RWPE1 (cell line): ENCODE results near the gene BRSK2.
A peak's percentile ranks its signal among the peaks of the same experiment; 100 is the strongest.

Experiments used
- CTCF ChIA-PET: fragments of 350-600 bp; sonication (Branson Sonifier 250); formaldehyde crosslinking; extraction: SDS; loops from one replicate; lab custom pipeline; 2021; lab: Yijun Ruan, JAX
- POLR2A ChIA-PET: fragments of 400-600 bp; formaldehyde crosslinking; extraction: SDS; loops from one replicate; lab custom pipeline; 2020; ENCODE audit warnings: antibody characterized with exemption; ENCODE audit not compliant: low non-redundant PET; lab: Yijun Ruan, JAX
- DNase-seq: peaks from one replicate; pipeline ENCODE4 v3.0.0; 2012; ENCODE audit warnings: low spot score
- H3K27ac ChIP-seq: fragments of 450-650 bp; 2 replicates; pipeline ENCODE4 v1.5.1; 2017
- TF ChIP-seq, protein P1 (sequence below): fragments of 450-650 bp; conservative IDR thresholded peaks from 2 replicates; pipeline ENCODE4 v1.5.1; 2017; ENCODE audit warnings: low read depth, mild to moderate bottlenecking

Gene BRSK2

DNA sequence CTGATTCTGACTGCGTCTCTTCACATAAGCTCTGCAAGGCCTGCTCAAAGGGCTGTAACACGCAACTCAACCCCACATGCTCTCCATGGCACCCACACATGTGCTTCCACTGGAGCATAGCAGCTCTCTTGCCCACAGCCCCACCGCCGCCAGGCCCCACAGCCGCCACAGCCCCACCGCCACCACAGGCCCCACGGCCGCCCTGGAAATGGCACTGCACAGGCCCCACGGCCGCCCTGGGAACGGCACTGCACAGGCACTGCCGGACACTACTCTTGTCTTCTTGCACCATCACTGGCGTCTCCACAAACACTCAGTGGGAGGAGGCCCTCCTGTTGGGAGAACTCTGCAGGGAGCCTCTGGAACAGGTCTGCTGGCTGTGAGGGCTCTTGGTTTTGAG is 88.3 kb downstream of the BRSK2 start:
- ChIA-PET POLR2A (no interaction called here), CTCF (no interaction called here)
- DNase-seq, result no peak
- TF ChIP-seq, protein P1, sequence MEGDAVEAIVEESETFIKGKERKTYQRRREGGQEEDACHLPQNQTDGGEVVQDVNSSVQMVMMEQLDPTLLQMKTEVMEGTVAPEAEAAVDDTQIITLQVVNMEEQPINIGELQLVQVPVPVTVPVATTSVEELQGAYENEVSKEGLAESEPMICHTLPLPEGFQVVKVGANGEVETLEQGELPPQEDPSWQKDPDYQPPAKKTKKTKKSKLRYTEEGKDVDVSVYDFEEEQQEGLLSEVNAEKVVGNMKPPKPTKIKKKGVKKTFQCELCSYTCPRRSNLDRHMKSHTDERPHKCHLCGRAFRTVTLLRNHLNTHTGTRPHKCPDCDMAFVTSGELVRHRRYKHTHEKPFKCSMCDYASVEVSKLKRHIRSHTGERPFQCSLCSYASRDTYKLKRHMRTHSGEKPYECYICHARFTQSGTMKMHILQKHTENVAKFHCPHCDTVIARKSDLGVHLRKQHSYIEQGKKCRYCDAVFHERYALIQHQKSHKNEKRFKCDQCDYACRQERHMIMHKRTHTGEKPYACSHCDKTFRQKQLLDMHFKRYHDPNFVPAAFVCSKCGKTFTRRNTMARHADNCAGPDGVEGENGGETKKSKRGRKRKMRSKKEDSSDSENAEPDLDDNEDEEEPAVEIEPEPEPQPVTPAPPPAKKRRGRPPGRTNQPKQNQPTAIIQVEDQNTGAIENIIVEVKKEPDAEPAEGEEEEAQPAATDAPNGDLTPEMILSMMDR, result no peak
- H3K27ac ChIP-seq, result no peak overlapping the region

DNA sequence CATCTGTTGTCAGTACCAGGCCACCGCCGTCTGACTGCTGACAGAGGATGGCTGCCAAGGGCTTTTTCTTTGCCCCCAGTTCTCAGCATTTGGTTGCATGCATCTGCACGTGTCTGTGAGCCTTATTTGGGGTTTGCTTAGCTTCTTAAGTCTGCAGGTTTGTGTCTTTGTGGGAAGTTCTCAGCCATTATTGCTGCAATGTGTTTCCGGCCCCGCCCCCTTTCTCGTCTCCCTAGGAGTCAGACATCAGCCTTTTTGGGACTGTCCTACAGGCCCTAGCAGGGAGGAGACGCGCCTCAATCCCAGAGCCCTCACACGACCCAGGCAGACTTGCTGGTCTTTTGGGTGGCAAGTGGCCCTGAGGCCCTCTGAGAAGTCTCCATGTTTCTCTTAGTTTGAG is 88.8 kb downstream of the BRSK2 start:
- no peak for DNase-seq
- POLR2A ChIA-PET, result no interaction called here
- H3K27ac ChIP-seq, result peak overlapping the region; percentile 26
- TF ChIP-seq, protein P1, result no peak
- CTCF ChIA-PET, result interaction anchor here (0.6 kb wide), 1 partner anchor 11 kb away, joined by 4 read pairs; no protein-coding TSS in a partner anchor

DNA sequence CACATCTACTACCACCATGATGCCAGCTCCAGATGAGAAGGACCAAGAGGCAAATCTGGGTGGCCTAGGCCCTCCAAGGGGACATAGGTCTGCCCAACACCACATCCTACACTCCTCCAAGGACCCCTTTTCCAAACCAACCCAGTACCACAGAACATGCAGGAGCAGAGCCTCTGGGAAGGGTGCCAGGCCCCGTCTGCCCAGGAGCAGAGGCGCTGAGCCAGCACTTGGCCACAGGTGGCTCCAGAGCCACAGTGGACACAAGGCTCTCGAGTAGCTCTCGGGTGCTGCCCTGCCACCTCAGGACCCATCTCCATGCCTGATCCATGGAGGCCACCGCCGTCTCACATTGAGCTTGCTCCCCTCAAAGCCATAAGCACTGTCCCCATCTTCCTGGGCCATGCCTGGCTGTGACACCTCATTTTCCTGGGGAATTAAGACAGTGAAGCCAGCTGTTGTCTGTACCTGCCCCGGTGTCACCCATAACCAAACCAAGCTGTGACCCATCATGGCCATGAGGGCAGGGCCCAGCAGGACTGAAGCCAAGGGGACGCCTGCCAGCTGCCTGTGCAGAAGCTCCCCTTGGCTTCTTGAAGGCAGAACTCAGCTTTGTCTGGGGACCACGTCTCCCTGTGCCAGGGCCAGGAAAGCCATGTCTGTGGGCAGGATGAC is 89.4 kb downstream of the BRSK2 start:
- TF ChIP-seq, protein P1, result no peak
- peak overlapping the region; percentile 26 for H3K27ac ChIP-seq
- no peak for DNase-seq
- ChIA-PET POLR2A (no interaction called here), CTCF (interaction anchor here (0.5 to 0.6 kb wide), 3 partner anchors 11 to 513 kb away, joined by 3 to 4 read pairs (median 4); no protein-coding TSS in a partner anchor)

DNA sequence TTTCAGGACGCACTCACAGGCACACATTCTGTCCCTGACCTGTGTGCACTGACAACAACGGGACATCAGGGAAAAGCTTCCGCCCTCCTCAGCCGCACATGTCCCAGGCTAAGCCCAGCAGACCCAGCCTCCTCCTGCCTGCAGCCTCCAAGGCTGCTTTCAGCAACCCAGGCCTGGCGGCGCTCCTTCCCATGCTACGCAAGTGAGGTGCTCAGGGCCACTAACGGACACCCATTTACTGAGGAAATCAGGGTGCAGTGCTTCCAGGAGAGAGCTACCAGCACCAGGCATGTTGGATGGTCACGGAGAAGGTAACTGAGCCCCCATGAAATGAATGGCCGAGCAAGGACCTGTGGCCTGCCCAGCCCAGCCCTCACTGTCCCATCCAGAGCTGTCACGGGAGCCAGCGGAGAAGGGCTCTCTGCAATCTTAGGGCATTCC is 90.0 kb downstream of the BRSK2 start:
- CTCF ChIA-PET, result interaction anchor here (0.5 to 0.6 kb wide), 4 partner anchors 20 to 512 kb away, joined by 3 to 4 read pairs (median 4); no protein-coding TSS in a partner anchor
- H3K27ac ChIP-seq, result peak overlapping the region; percentile 26
- no peak for DNase-seq
- POLR2A ChIA-PET, result interaction anchor here (0.6 kb wide), 1 partner anchor 149 kb away, joined by 4 read pairs; no protein-coding TSS in a partner anchor
- TF ChIP-seq, protein P1, result no peak

DNA sequence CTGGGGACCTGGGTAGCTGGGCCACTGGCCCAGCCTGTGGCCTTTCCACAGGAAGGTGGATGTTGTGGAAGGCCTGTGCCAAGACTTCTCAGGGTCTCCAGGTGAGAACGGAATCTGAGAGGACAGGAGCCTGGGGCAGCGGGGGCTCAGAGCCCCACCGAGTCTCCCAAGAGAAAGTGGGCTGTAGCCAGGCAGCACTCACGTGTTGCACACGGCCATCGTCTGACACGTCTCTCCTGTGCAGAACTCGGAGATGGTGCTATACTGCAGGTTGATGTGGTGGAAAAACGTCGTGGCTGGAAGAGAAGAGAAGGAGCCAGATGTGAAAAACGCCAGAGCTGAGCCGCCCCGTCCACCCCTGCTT is 90.4 kb downstream of the BRSK2 start:
- DNase-seq, result no peak
- POLR2A ChIA-PET, result interaction anchor here (0.6 kb wide), 1 partner anchor 149 kb away, joined by 4 read pairs; no protein-coding TSS in a partner anchor
- 0 out of 2 replicates have a peak overlapping the region, but pooled peaks have one; percentile 26 for H3K27ac ChIP-seq
- TF ChIP-seq, protein P1, result no peak
- CTCF ChIA-PET, result interaction anchor here (0.6 kb wide), 3 partner anchors 19 to 512 kb away, joined by 3 to 4 read pairs (median 4); no protein-coding TSS in a partner anchor

DNA sequence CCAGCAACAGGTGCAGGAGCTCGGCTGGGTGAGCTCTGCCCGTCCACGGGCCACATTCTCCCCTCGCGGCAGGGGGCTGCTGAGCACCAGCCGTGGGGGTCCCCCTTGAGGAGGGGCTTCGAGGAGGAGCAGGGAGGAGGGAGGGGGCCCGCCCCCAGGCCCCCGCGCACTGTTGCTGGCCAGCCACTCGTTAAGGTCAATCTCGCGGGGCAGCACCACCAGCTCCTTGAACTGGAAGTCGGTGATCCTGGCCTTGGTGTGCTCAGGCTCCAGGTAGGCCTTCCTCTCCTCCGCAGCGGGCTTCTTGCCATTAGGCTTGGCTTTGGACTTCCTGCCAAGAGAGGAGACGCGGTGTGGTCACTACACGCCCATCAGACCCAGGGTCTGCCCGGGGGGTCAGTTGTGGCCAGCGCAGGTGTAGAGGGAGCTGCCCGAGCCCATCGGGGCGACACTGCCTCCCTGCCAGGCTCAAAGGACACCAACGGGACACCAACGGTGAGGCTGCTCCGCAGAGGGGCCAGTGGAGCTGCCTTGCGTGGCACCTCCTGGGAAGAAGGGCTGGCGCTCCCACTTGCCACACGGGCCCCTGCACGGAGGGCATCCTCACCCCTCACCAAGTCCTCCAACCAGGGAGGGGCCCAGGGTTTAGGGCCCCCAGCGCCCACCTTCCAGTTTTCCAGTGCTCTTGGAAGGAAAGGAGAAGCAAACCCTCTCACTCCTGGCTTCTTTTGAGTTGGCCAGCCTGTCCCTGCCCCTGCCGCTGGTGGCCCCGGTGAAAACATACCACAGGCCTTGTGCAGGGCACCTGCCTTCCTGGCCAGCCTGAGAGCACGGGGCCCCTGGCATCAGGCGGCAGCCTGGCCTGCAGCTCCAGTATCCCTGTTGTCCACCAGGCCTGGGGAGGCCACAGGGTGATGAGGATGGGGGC is 91.1 kb downstream of the BRSK2 start:
- DNase-seq, result no peak
- TF ChIP-seq, protein P1, result no peak
- ChIA-PET CTCF (interaction anchor here (0.6 kb wide), 2 partner anchors 19 to 111 kb away, joined by 4 read pairs; no protein-coding TSS in a partner anchor), POLR2A (interaction anchor here (0.6 kb wide), 1 partner anchor 150 kb away, joined by 4 read pairs; no protein-coding TSS in a partner anchor)
- H3K27ac ChIP-seq, result no peak overlapping the region
